HG02588 (cell line): ENCODE measurements around the gene SPRN.

Experiments used
- ATAC-seq: cut with Tn5 transposase; IDR thresholded peaks from one replicate; pipeline ENCODE4 v1.9.1; 2021; ENCODE audit warnings: mild to moderate bottlenecking, moderate library complexity; ENCODE audit not compliant: unreplicated experiment

SPRN gene

GRCh38 chr10:133457100-133457841, 32.8 kb upstream of the SPRN start:
- ATAC-seq, result no peak

GRCh38 chr10:133456041-133456951, 31.9 kb upstream of the SPRN start:
- no peak for ATAC-seq

- no peak for ATAC-seq
Measured at GRCh38 chr10:133455611-133456031, 31.2 kb upstream of the SPRN start.

GRCh38 chr10:133455196-133455595, 30.8 kb upstream of the SPRN start:
- no peak for ATAC-seq

GRCh38 chr10:133454204-133454893, 29.9 kb upstream of the SPRN start:
- ATAC-seq, result no peak

- ATAC-seq, result no peak
Measured at GRCh38 chr10:133453516-133454203, 29.2 kb upstream of the SPRN start, which contains the start of gene SCART1. Gene SCART1, plus strand, starts transcription at chr10:133453945. Its CDS starts 53 bp downstream, at chr10:133453998.

- ATAC-seq, result no peak
Measured at GRCh38 chr10:133452453-133452852, 28.0 kb upstream of the SPRN start.

- no peak for ATAC-seq
Measured at GRCh38 chr10:133451346-133451745, 26.9 kb upstream of the SPRN start.

- ATAC-seq, result no peak
Measured at GRCh38 chr10:133448120-133448519, 23.7 kb upstream of the SPRN start.

- ATAC-seq, result no peak
Measured at GRCh38 chr10:133446979-133447378, 22.6 kb upstream of the SPRN start.

GRCh38 chr10:133445751-133446708, 21.6 kb upstream of the SPRN start:
- ATAC-seq, result no peak

GRCh38 chr10:133445268-133445732, 20.9 kb upstream of the SPRN start:
- no peak for ATAC-seq

GRCh38 chr10:133444342-133445267, 20.2 kb upstream of the SPRN start:
- no peak for ATAC-seq

- ATAC-seq, result no peak
Measured at GRCh38 chr10:133442967-133443924, 18.8 kb upstream of the SPRN start.

GRCh38 chr10:133442191-133442966, 18.0 kb upstream of the SPRN start:
- ATAC-seq, result no peak

GRCh38 chr10:133441780-133442179, 17.4 kb upstream of the SPRN start:
- ATAC-seq, result no peak
